GM18909 (cell line): Measurements from ENCODE around the gene ILKAP.

Experiments
- ATAC-seq: cut with Tn5 transposase; IDR thresholded peaks from one replicate; pipeline ENCODE4 v1.9.1; 2021; ENCODE audit warnings: mild to moderate bottlenecking; ENCODE audit not compliant: unreplicated experiment, poor library complexity

The ILKAP gene

GRCh38 chr2:238155051-238155760, 48.3 kb downstream of the ILKAP start:
- ATAC-seq, result no peak

DNA sequence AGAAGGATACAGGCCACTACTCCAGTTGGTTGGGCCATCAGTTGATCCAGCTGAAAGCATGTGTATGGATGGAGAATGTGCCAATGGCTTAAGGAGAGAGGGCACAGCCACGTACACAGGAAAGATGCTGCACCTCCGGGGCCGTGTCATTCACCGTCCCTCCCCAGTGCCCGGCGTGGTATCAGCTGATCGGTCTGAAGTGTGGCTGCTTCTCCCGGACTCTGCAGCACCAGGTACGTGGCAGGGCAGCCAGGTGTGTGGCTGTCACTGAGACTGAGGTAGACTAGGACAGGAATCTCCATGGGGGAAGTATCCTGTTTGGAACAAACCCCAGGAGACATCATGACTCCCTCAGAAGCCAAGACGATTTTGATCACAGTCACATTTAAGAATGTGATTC, 48.9 kb downstream of the ILKAP start:
- no peak for ATAC-seq

DNA sequence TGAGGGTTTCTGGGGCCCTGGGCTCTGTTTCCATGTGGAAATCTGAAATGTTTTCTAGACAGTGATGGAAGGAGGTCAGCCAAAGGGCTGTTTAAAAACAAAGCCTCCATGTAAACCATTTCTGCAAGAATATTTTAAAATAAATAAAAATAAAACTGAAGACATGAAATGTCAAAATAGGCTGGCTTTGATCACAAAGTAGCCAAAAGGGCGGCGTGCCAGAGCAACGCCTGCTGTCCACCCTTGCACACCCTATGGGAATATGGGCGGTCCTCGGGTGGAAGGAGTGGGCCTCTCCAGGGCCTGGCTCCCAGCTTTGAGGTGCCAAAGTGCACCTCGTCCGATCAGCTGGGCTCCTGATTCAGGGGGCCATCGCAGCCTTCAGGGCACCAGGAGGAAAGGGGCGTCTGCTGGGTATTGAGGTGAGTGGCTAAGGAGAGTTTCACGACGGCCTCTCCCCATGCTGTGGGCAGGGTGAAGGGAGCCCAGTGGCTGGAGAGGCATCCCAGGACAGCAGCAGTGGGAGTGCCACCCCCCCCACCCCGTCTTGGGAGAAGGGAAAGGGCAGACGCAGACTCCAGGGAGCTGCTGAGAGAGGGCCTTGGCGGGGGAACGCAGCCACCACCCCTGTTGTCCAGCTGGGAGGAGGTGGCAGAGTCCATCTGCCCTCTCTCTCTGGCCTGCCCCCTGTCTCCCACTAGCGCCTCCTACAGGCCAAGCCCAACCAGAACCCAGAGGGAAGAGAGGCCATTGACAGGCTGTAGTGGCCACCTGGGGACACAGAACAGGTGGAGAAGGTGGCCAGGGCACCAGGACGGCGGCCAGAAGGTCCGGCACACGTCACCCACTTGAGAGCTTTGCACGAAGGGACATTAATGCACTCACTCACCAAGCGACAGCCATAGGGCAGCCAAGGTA, 50.5 kb downstream of the ILKAP start:
- ATAC-seq, result no peak

- no peak for ATAC-seq
These were observed 51.8 kb downstream of the ILKAP start for GRCh38 chr2:238151628-238152235.

- no peak for ATAC-seq
These were observed 52.3 kb downstream of the ILKAP start for GRCh38 chr2:238151205-238151604.

GRCh38 chr2:238150686-238151085, 52.8 kb downstream of the ILKAP start:
- no peak for ATAC-seq

GRCh38 chr2:238149841-238150572, 53.5 kb downstream of the ILKAP start:
- no peak for ATAC-seq

GRCh38 chr2:238148981-238149380, 54.5 kb downstream of the ILKAP start:
- ATAC-seq, result no peak

- ATAC-seq, result no peak
These were observed 56.5 kb downstream of the ILKAP start for GRCh38 chr2:238146884-238147544.

GRCh38 chr2:238145851-238146250, 57.6 kb downstream of the ILKAP start:
- no peak for ATAC-seq

DNA sequence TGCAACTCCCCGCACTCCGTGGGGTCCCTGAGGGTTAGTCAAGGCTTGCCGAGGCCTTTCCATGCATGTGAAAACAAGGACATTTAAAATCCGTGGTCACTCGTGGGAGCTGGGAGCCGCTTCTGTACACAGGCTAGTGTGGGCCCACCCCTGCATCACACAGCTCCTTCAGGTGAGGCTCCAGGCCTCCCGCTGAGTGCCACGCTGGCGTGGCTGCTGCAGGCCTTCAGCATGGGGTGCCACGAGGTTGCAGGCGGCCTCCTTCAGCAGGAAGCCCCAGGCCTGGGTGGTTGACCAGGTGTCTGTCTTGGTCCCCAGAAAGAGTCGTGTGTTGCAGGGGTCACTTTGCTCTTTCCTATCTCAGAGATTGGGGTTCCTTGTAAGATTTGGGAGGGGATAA, 58.4 kb downstream of the ILKAP start:
- no peak for ATAC-seq

GRCh38 chr2:238144262-238144661, 59.2 kb downstream of the ILKAP start:
- no peak for ATAC-seq

- no peak for ATAC-seq
These were observed 60.1 kb downstream of the ILKAP start for GRCh38 chr2:238143239-238143951.

DNA sequence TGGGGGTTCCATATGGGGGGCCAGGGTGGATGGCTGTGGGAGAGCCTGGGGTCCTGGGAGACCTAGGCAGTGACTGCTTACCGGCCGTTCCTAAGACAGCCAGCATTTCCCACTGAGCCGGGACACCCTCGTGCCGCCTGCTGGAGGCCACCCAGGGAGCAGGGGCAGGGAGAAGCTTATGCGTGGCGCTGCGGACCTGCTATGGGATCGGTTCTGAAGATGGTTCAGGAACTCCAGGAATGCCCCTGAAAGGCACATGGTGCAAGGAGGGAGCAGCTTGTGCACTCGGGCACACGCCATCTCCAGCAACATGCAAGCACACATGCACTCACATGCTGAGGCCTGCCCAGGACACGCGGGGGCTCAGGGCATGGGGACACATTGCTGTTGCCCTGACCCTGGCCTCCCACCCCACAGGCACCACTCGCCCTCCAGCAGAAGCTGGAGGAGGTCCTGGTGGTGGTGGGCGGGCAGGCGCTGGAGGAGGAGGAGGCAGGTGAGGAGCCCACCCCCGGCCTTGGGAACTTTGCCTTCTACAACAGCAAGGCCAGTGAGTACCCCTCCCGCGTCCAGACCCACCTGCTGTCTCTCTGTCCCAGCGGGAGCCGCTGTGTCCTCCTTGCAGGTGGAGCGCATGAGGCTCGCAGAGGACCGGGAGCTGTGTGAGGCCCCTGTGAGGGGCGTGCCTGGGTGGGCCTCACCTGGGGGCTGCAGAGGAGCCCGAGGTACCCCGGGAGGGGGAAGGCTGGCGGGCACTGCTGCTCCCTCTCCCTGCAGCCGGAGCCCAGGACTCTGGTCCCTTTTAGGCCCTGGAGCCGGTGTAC, 60.9 kb downstream of the ILKAP start:
- no peak for ATAC-seq

- ATAC-seq, result no peak
These were observed 61.8 kb downstream of the ILKAP start for GRCh38 chr2:238141541-238142318.

GRCh38 chr2:238140721-238141540, 62.6 kb downstream of the ILKAP start:
- ATAC-seq, result no peak

GRCh38 chr2:238140040-238140439, 63.5 kb downstream of the ILKAP start:
- no peak for ATAC-seq
